ENCODE results near the gene ITPR1. TPM values are rescaled to one million over a fixed set of nuclear protein-coding genes. Genes with fewer than 3 reads are reported as not detected.

Gene ITPR1
- total and polyA plus RNA-seq, 2 experiments from 2014 or later, result 6.8 to 21.0 TPM

DNA sequence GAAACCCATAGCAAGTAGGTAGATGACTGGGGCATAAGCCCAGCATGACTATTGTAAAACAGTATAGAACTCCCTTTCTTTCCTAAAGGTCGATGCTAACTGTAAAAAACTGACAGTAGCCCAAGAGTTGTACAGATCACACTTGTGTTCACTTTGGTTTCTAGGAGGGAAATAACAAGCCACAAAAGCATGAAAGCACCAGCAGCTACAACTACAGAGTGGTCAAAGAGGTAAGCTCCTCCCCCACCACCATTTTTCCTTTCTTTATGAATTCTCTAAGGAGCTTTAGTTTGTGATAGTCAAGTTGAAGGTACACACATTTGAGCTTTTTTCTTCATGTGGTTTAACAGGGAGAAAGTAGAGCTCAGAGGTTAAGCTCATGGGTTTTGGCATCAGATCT, 191.0 kb downstream of the ITPR1 start:
- no peaks in the 10 kb centered on the region for H3K4me1 ChIP-seq (ENCODE audit: insufficient read depth)
- no peak for ATAC-seq
- H3K9me2 ChIP-seq (ENCODE audit: insufficient read depth), result peaks cover 3% of the 10 kb centered on the region; the same call in 1 of the 2 replicates
- no peaks in the 10 kb centered on the region for H3K27me3 ChIP-seq (ENCODE audit: insufficient read depth)
- no peaks in the 10 kb centered on the region for H3F3A ChIP-seq (replicated peaks; ENCODE audit: low read depth)
- H3K27ac ChIP-seq (ENCODE audit: low read depth), result no peak overlapping the region
- Mint-ChIP-seq H3K27me3 (ENCODE audit: insufficient read depth, low read depth, poor library complexity) (no peaks in the 10 kb centered on the region), H3K4me1 (peaks cover 11% of the 10 kb centered on the region; the same call in 2 of the 3 replicates), H3K4me3 (no peak overlapping the region), H3K36me3 (ENCODE audit: low read depth) (peaks cover 4% of the 10 kb centered on the region; the same call in 1 of the 3 replicates), H3K9me3 (no peaks in the 10 kb centered on the region), H3K27ac (no peak overlapping the region)
- no peak overlapping the region for H2AFZ ChIP-seq
- no peaks in the 10 kb centered on the region for H3K36me3 ChIP-seq (ENCODE audit: insufficient read depth)
- no peak for DNase-seq (ENCODE audit: low spot score)
- no peaks in the 10 kb centered on the region for H4K20me1 ChIP-seq (replicated peaks; ENCODE audit: insufficient read depth)
- H3K4me3 ChIP-seq, result no peak overlapping the region
- no peaks in the 10 kb centered on the region for H3K79me2 ChIP-seq (replicated peaks; ENCODE audit: insufficient read depth)
- no peak overlapping the region for H3K4me2 ChIP-seq
- no peak for TF ChIP-seq POLR2AphosphoS5 (IDR thresholded peaks at IDR 0.05; ENCODE audit: low read depth)
- no peak for TF ChIP-seq EZH2phosphoT487 (IDR thresholded peaks at IDR 0.05; ENCODE audit: unreplicated experiment)
- TF ChIP-seq STAT1 (IDR thresholded peaks at IDR 0.05; ENCODE audit: unreplicated experiment), result no peak
- no peak for TF ChIP-seq NANOG (IDR thresholded peaks at IDR 0.05; ENCODE audit: borderline replicate concordance)
- TF ChIP-seq, protein P1, sequence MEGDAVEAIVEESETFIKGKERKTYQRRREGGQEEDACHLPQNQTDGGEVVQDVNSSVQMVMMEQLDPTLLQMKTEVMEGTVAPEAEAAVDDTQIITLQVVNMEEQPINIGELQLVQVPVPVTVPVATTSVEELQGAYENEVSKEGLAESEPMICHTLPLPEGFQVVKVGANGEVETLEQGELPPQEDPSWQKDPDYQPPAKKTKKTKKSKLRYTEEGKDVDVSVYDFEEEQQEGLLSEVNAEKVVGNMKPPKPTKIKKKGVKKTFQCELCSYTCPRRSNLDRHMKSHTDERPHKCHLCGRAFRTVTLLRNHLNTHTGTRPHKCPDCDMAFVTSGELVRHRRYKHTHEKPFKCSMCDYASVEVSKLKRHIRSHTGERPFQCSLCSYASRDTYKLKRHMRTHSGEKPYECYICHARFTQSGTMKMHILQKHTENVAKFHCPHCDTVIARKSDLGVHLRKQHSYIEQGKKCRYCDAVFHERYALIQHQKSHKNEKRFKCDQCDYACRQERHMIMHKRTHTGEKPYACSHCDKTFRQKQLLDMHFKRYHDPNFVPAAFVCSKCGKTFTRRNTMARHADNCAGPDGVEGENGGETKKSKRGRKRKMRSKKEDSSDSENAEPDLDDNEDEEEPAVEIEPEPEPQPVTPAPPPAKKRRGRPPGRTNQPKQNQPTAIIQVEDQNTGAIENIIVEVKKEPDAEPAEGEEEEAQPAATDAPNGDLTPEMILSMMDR (conservative IDR thresholded peaks at IDR 0.05; ENCODE audit: low read depth in 2 of 2), result no peak
- TF ChIP-seq, protein P2, sequence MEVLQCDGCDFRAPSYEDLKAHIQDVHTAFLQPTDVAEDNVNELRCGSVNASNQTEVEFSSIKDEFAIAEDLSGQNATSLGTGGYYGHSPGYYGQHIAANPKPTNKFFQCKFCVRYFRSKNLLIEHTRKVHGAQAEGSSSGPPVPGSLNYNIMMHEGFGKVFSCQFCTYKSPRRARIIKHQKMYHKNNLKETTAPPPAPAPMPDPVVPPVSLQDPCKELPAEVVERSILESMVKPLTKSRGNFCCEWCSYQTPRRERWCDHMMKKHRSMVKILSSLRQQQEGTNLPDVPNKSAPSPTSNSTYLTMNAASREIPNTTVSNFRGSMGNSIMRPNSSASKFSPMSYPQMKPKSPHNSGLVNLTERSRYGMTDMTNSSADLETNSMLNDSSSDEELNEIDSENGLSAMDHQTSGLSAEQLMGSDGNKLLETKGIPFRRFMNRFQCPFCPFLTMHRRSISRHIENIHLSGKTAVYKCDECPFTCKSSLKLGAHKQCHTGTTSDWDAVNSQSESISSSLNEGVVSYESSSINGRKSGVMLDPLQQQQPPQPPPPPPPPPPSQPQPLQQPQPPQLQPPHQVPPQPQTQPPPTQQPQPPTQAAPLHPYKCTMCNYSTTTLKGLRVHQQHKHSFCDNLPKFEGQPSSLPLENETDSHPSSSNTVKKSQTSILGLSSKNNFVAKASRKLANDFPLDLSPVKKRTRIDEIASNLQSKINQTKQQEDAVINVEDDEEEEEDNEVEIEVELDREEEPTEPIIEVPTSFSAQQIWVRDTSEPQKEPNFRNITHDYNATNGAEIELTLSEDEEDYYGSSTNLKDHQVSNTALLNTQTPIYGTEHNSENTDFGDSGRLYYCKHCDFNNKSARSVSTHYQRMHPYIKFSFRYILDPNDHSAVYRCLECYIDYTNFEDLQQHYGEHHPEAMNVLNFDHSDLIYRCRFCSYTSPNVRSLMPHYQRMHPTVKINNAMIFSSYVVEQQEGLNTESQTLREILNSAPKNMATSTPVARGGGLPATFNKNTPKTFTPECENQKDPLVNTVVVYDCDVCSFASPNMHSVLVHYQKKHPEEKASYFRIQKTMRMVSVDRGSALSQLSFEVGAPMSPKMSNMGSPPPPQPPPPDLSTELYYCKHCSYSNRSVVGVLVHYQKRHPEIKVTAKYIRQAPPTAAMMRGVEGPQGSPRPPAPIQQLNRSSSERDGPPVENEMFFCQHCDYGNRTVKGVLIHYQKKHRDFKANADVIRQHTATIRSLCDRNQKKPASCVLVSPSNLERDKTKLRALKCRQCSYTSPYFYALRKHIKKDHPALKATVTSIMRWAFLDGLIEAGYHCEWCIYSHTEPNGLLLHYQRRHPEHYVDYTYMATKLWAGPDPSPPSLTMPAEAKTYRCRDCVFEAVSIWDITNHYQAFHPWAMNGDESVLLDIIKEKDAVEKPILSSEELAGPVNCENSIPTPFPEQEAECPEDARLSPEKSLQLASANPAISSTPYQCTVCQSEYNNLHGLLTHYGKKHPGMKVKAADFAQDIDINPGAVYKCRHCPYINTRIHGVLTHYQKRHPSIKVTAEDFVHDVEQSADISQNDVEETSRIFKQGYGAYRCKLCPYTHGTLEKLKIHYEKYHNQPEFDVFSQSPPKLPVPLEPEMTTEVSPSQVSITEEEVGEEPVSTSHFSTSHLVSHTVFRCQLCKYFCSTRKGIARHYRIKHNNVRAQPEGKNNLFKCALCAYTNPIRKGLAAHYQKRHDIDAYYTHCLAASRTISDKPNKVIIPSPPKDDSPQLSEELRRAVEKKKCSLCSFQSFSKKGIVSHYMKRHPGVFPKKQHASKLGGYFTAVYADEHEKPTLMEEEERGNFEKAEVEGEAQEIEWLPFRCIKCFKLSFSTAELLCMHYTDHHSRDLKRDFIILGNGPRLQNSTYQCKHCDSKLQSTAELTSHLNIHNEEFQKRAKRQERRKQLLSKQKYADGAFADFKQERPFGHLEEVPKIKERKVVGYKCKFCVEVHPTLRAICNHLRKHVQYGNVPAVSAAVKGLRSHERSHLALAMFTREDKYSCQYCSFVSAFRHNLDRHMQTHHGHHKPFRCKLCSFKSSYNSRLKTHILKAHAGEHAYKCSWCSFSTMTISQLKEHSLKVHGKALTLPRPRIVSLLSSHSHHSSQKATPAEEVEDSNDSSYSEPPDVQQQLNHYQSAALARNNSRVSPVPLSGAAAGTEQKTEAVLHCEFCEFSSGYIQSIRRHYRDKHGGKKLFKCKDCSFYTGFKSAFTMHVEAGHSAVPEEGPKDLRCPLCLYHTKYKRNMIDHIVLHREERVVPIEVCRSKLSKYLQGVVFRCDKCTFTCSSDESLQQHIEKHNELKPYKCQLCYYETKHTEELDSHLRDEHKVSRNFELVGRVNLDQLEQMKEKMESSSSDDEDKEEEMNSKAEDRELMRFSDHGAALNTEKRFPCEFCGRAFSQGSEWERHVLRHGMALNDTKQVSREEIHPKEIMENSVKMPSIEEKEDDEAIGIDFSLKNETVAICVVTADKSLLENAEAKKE (CRISPR knock-in tag; IDR thresholded peaks at IDR 0.05), result no peak
- TF ChIP-seq ETS1 (IDR thresholded peaks at IDR 0.05), result no peak
- no peak for TF ChIP-seq REST (IDR thresholded peaks at IDR 0.05; ENCODE audit: unreplicated experiment)
- TF ChIP-seq CREB1 (CRISPR knock-in tag; IDR thresholded peaks at IDR 0.05; ENCODE audit: low read depth), result no peak
- no peak for TF ChIP-seq ZNF331 (CRISPR knock-in tag; IDR thresholded peaks at IDR 0.05; ENCODE audit: low read depth)
- TF ChIP-seq JUNB (IDR thresholded peaks at IDR 0.05; ENCODE audit: unreplicated experiment), result no peak
- TF ChIP-seq ZNF114 (CRISPR knock-in tag; IDR thresholded peaks at IDR 0.05), result no peak
- no peak for TF ChIP-seq EZH2 (IDR thresholded peaks at IDR 0.05; ENCODE audit: low read depth, unreplicated experiment)

Data from GM23338 (cell line).